Neural crest cell (in vitro differentiated cells): ENCODE data around the gene CT45A9. TPM values are rescaled to one million over a fixed set of nuclear protein-coding genes. Genes with fewer than 3 reads are reported as not detected.
"Not testable (repeated sequence)": the region's sequence is repeated elsewhere in the genome, so short reads cannot be mapped to it uniquely, and the experiment has no call there.

Experiments used
- DNase-seq: peaks from one replicate; pipeline ENCODE4 v3.0.0; 2021; ENCODE audit warnings: low read depth, mixed read lengths, low spot score
- H3K27ac Mint-ChIP-seq: one replicate; pipeline ENCODE4 v1.8.0; 2021; ENCODE audit warnings: mild to moderate bottlenecking, mixed read lengths; ENCODE audit not compliant: unreplicated experiment
- H3K27me3 Mint-ChIP-seq: 2 replicates; pipeline ENCODE4 v1.8.0; 2021; ENCODE audit warnings: low read depth, mild to moderate bottlenecking, mixed read lengths
- H3K36me3 Mint-ChIP-seq: 2 replicates; pipeline ENCODE4 v1.8.0; 2021; ENCODE audit warnings: low read depth, mild to moderate bottlenecking, mixed read lengths
- H3K4me1 Mint-ChIP-seq: 2 replicates; pipeline ENCODE4 v1.8.0; 2021; ENCODE audit warnings: mixed read lengths
- H3K4me3 Mint-ChIP-seq: one replicate; pipeline ENCODE4 v1.8.0; 2021; ENCODE audit warnings: mild to moderate bottlenecking, mixed read lengths
- H3K9me3 Mint-ChIP-seq: 2 replicates; pipeline ENCODE4 v1.8.0; 2021; ENCODE audit warnings: mixed read lengths
- long read RNA-seq: library from polyadenylated mRNA; unstranded; transcript quantifications from one replicate; pipeline ENCODE4 v2.0.0, GENCODE V29; 2020
- total RNA-seq: library from RNA; stranded (reverse); gene quantifications from 2 replicates; pipeline ENCODE4 v1.2.1, GENCODE V29; 2021
- TF ChIP-seq, protein P1 (sequence below): fragments of 200-600 bp; sonication (generic); conservative IDR thresholded peaks from 2 replicates; pipeline ENCODE4 v1.5.0; 2021; ENCODE audit warnings: antibody characterized with exemption, mild to moderate bottlenecking

Gene CT45A9, protein sequence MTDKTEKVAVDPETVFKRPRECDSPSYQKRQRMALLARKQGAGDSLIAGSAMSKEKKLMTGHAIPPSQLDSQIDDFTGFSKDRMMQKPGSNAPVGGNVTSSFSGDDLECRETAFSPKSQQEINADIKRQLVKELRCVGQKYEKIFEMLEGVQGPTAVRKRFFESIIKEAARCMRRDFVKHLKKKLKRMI
- not detected in 2 replicates for total RNA-seq
- long read RNA-seq: 0 reads

DNA sequence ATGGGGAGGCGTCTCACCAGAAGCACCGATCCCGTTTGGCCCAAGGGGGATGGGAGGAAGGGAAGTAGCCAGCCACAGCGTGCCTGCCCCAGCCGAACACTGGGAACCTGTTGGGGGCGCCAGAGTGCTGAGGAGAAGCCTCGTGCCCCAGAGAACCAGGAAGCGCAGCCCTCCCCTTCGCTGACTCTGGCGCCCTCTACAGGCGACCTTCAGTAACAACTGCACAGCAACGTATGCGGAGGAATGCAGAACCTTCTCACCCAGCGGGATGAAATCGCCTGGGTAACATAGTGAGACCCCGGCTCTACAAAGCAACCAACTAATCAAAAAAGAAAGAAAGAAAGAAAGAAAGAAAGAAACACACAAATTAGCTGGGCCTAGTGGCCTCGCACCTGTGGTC lies at the start of gene CT45A9:
Gene CT45A9, minus strand, starts transcription at position 101 of the 400 bp plus-strand sequence. CDS start 3,751 bp downstream, outside the sequence.
- not testable (repeated sequence) for H3K27me3 Mint-ChIP-seq, H3K4me3 Mint-ChIP-seq

DNA sequence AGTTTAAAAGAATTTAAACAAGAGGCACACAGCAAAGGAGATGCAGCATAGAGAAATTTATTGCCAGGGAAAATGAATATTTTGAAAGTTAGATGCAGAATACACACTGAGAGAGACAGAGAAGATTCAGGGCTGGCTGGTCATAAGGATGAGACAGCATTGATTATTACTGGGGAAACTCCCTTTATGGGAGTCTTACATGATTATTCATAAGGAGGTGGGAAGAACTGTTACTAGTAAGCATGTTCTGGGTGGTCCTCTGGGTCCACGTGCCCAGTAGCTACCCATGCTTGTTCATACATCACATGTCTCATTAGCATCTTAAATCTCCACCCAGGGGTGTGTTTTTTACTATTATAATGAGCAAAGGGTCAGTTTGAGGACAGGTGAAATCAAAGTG lies 48.9 kb upstream of the CT45A9 start:
- peaks cover 24% of the 10 kb centered on the region for H3K27me3 Mint-ChIP-seq
- not testable (repeated sequence) for H3K36me3 Mint-ChIP-seq, H3K9me3 Mint-ChIP-seq, H3K4me1 Mint-ChIP-seq, H3K27ac Mint-ChIP-seq, DNase-seq, H3K4me3 Mint-ChIP-seq

More for the DNA sequence above, at the start of gene CT45A9:
- H3K27ac Mint-ChIP-seq, DNase-seq, H3K36me3 Mint-ChIP-seq, H3K9me3 Mint-ChIP-seq, H3K4me1 Mint-ChIP-seq: not testable (repeated sequence)

GRCh38 chrX:135914404-135914803 lies 42.8 kb upstream of the CT45A9 start:
- Mint-ChIP-seq H3K27me3 (peaks cover 39% of the 10 kb centered on the region), H3K4me1 (no peaks in the 10 kb centered on the region), H3K4me3 (no peak overlapping the region), H3K27ac (no peak overlapping the region), H3K9me3 (peaks cover 7% of the 10 kb centered on the region), H3K36me3 (no peaks in the 10 kb centered on the region)
- no peak for DNase-seq
- TF ChIP-seq, protein P1, sequence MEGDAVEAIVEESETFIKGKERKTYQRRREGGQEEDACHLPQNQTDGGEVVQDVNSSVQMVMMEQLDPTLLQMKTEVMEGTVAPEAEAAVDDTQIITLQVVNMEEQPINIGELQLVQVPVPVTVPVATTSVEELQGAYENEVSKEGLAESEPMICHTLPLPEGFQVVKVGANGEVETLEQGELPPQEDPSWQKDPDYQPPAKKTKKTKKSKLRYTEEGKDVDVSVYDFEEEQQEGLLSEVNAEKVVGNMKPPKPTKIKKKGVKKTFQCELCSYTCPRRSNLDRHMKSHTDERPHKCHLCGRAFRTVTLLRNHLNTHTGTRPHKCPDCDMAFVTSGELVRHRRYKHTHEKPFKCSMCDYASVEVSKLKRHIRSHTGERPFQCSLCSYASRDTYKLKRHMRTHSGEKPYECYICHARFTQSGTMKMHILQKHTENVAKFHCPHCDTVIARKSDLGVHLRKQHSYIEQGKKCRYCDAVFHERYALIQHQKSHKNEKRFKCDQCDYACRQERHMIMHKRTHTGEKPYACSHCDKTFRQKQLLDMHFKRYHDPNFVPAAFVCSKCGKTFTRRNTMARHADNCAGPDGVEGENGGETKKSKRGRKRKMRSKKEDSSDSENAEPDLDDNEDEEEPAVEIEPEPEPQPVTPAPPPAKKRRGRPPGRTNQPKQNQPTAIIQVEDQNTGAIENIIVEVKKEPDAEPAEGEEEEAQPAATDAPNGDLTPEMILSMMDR: no peak

DNA sequence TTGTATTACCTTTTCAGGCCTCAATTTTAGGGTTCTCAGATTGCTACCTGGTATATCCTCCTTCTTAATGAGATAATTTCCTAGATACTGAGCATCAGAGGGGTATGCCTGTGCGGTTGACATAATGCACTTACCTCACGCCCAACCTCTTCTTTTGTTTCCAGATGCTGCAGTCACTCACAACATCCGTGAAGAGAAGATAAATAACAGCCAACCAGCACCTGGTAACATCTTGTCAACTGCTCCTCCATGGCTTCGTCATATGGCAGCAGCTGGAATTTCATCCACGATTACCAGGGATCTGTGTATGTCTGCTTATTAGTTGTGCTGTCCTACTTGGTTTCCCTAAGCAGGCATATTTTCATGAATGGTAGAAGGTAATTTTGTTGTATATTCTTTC lies 38.6 kb upstream of the CT45A9 start:
- Mint-ChIP-seq H3K4me3 (no peak overlapping the region), H3K27ac (no peak overlapping the region), H3K4me1 (no peaks in the 10 kb centered on the region), H3K27me3 (peaks cover 39% of the 10 kb centered on the region), H3K9me3 (peaks cover 22% of the 10 kb centered on the region), H3K36me3 (no peaks in the 10 kb centered on the region)
- no peak for DNase-seq
- TF ChIP-seq, protein P1: no peak

GRCh38 chrX:135893294-135893817 lies 21.7 kb upstream of the CT45A9 start, which contains the start of the genes CT45A10 and SAGE1:
Gene CT45A10, minus strand, starts transcription at chrX:135893444. Its CDS starts 8,100 bp downstream, at chrX:135885344.
Gene SAGE1, plus strand, starts transcription at chrX:135893716. Its CDS starts 2,527 bp downstream, at chrX:135896243.
- peaks cover 4% of the 10 kb centered on the region for H3K27me3 Mint-ChIP-seq
- H3K27ac Mint-ChIP-seq: no peak within 1 kb of the TSS
- TF ChIP-seq, protein P1: no peak
- DNase-seq: no peak
- no peaks in the 10 kb centered on the region for H3K36me3 Mint-ChIP-seq
- peaks cover 2% of the 10 kb centered on the region for H3K9me3 Mint-ChIP-seq
- no peaks in the 10 kb centered on the region for H3K4me1 Mint-ChIP-seq
- H3K4me3 Mint-ChIP-seq: no peak within 1 kb of the TSS

DNA sequence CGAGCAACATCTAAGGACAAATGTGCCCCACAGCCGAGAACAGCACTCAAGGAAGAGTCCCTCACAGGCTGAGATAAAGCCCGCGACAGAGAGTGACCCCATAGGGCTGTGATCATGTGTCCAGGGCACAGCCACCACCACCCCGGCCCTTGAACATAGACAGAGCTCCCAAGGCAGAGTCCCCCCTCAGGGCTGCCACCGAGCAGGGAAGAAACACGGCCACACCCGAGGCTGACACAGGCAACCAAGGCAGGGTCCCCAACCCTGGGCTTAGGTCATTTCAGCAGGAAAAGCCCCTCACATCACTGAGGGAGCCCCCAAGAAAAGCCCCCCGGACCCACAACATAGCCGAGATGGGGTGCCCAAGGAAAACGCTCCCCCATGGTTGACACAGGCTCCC lies 21.2 kb upstream of the CT45A9 start:
- H3K36me3 Mint-ChIP-seq: no peaks in the 10 kb centered on the region
- no peak for DNase-seq
- H3K4me3 Mint-ChIP-seq: no peak overlapping the region
- H3K27ac Mint-ChIP-seq: no peak overlapping the region
- no peaks in the 10 kb centered on the region for H3K9me3 Mint-ChIP-seq
- H3K27me3 Mint-ChIP-seq: peaks cover 4% of the 10 kb centered on the region
- TF ChIP-seq, protein P1: no peak
- H3K4me1 Mint-ChIP-seq: no peaks in the 10 kb centered on the region
